ENCODE results near the gene XDH. TPM values are rescaled to one million over a fixed set of nuclear protein-coding genes. Genes with fewer than 3 reads are reported as not detected.

XDH gene
- total RNA-seq, 1 experiment from 2014 or later: 0.91 TPM

- Histone ChIP-seq H3F3A (ENCODE audit: low read length, unreplicated experiment) (no peaks in the 10 kb centered on the region), H3K9me3 (ENCODE audit: low read length) (no peaks in the 10 kb centered on the region), H3K4me2 (ENCODE audit: low read length) (no peak overlapping the region), H3K9ac (ENCODE audit: low read length) (no peak overlapping the region), H3K79me2 (ENCODE audit: low read length) (no peaks in the 10 kb centered on the region), H3K4me1 (ENCODE audit: insufficient read depth, low read length) (peaks cover 7% of the 10 kb centered on the region), H3K36me3 (ENCODE audit: low read depth, low read length) (no peaks in the 10 kb centered on the region), H3K27me3 (ENCODE audit: low read length) (no peaks in the 10 kb centered on the region), H3K9me2 (replicated peaks; ENCODE audit: low read length) (no peaks in the 10 kb centered on the region), H2AFZ (ENCODE audit: low read length) (no peak overlapping the region), H3K4me3 (ENCODE audit: low read length) (no peak overlapping the region), H4K20me1 (ENCODE audit: low read length) (no peaks in the 10 kb centered on the region), H3K27ac (ENCODE audit: low read length) (no peak overlapping the region)
- ATAC-seq (no peak), DNase-seq (no peak)
- BruUV-seq (replicated peaks): no TSS peak
- TF ChIP-seq EZH2 (IDR thresholded peaks at IDR 0.05; ENCODE audit: low read length, unreplicated experiment): no peak
- no peak for TF ChIP-seq CTCF (conservative IDR thresholded peaks at IDR 0.05; ENCODE audit: low read depth, low read length)
- no peak for TF ChIP-seq EZH2phosphoT487 (IDR thresholded peaks at IDR 0.05; ENCODE audit: borderline replicate concordance, low read length)
- POLR2A ChIA-PET (ENCODE audit: unreplicated experiment): no interaction called here
- CTCF ChIA-PET: no interaction called here
- intact Hi-C loops (cut with micrococcal nuclease): no loop called here
These were observed 87.0 kb downstream of the XDH start for GRCh38 chr2:31327505-31327904.

GRCh38 chr2:31324016-31324633 is 90.4 kb downstream of the XDH start:
- Histone ChIP-seq H3K4me2 (ENCODE audit: low read length) (peak overlapping the region; percentile 89), H4K20me1 (ENCODE audit: low read length) (no peaks in the 10 kb centered on the region), H3K9ac (ENCODE audit: low read length) (peak overlapping the region; percentile 36), H3K79me2 (ENCODE audit: low read length) (no peaks in the 10 kb centered on the region), H3K4me1 (ENCODE audit: insufficient read depth, low read length) (peaks cover 7% of the 10 kb centered on the region), H3K9me2 (replicated peaks; ENCODE audit: low read length) (no peaks in the 10 kb centered on the region), H3K9me3 (ENCODE audit: low read length) (no peaks in the 10 kb centered on the region), H3K4me3 (ENCODE audit: low read length) (peak overlapping the region; percentile 68), H3F3A (ENCODE audit: low read length, unreplicated experiment) (no peaks in the 10 kb centered on the region), H3K27ac (ENCODE audit: low read length) (peak overlapping the region; percentile 16; the same call in 1 of the 2 replicates), H2AFZ (ENCODE audit: low read length) (peak overlapping the region; percentile 40), H3K27me3 (ENCODE audit: low read length) (no peaks in the 10 kb centered on the region), H3K36me3 (ENCODE audit: low read depth, low read length) (no peaks in the 10 kb centered on the region)
- TF ChIP-seq CTCF (conservative IDR thresholded peaks at IDR 0.05; ENCODE audit: low read depth, low read length): no peak
- TF ChIP-seq EZH2phosphoT487 (IDR thresholded peaks at IDR 0.05; ENCODE audit: borderline replicate concordance, low read length): no peak
- TF ChIP-seq EZH2 (IDR thresholded peaks at IDR 0.05; ENCODE audit: low read length, unreplicated experiment): no peak
- intact Hi-C loops (cut with micrococcal nuclease): loop anchor here (2.0 kb wide), 1 partner anchor 91 kb away; no protein-coding TSS in a partner anchor
- ChIA-PET CTCF (no interaction called here), POLR2A (ENCODE audit: unreplicated experiment) (no interaction called here)
- peak; percentile 86 for ATAC-seq
- peak; percentile 49 for DNase-seq
- BruUV-seq (replicated peaks): no TSS peak

GRCh38 chr2:31322371-31322770 is 92.2 kb downstream of the XDH start:
- peaks cover 7% of the 10 kb centered on the region for H3K4me1 ChIP-seq (ENCODE audit: insufficient read depth, low read length)
- no peak overlapping the region for H3K9ac ChIP-seq (ENCODE audit: low read length)
- no peaks in the 10 kb centered on the region for H3K79me2 ChIP-seq (ENCODE audit: low read length)
- no peak for DNase-seq
- no peaks in the 10 kb centered on the region for H3K9me2 ChIP-seq (replicated peaks; ENCODE audit: low read length)
- H3K9me3 ChIP-seq (ENCODE audit: low read length): no peaks in the 10 kb centered on the region
- CTCF ChIA-PET: no interaction called here
- no TSS peak for BruUV-seq (replicated peaks)
- H3F3A ChIP-seq (ENCODE audit: low read length, unreplicated experiment): no peaks in the 10 kb centered on the region
- H4K20me1 ChIP-seq (ENCODE audit: low read length): no peaks in the 10 kb centered on the region
- H3K27ac ChIP-seq (ENCODE audit: low read length): no peak overlapping the region
- ATAC-seq: no peak
- intact Hi-C loops (cut with micrococcal nuclease): no loop called here
- POLR2A ChIA-PET (ENCODE audit: unreplicated experiment): no interaction called here
- no peak overlapping the region for H3K4me3 ChIP-seq (ENCODE audit: low read length)
- H3K36me3 ChIP-seq (ENCODE audit: low read depth, low read length): no peaks in the 10 kb centered on the region
- no peaks in the 10 kb centered on the region for H3K27me3 ChIP-seq (ENCODE audit: low read length)
- TF ChIP-seq CTCF (conservative IDR thresholded peaks at IDR 0.05; ENCODE audit: low read depth, low read length): no peak
- TF ChIP-seq EZH2phosphoT487 (IDR thresholded peaks at IDR 0.05; ENCODE audit: borderline replicate concordance, low read length): no peak
- TF ChIP-seq EZH2 (IDR thresholded peaks at IDR 0.05; ENCODE audit: low read length, unreplicated experiment): no peak
- H3K4me2 ChIP-seq (ENCODE audit: low read length): no peak overlapping the region
- H2AFZ ChIP-seq (ENCODE audit: low read length): no peak overlapping the region
